ENCODE measurements around the gene NTRK2.

The NTRK2 gene

DNA sequence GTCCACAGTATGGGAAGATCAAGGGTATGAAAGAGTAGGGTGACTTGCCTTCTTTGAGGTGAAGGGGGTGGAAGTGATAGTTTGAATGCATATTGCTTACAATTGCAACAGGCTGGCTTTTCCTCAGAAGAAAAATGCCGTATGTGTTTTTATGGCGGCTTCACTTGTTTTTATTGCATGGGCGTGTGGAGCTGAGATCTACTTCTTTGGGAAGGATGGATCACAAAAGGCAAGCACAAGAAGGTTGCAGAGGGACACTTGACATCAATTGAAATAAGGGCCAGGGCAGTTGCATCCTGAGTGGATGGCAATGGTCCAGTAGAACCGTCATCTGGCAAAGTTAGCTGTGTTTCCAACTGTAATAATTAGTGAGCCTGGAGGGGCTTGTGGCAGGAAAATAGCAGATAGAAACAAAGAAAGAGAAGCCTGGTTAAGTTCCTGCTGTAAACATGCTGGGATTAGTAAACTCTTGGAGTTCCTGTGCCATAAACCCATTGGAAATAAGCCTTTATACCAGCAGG lies 138.4 kb downstream of the NTRK2 start:
- Histone ChIP-seq H3K4me3 (ENCODE audit: low read depth in 1 of 2, low read length in 2 of 2) (no peak overlapping the region), H3K4me1 (ENCODE audit: insufficient read depth, low read length) (no peaks in the 10 kb centered on the region), H3K27me3 (ENCODE audit: insufficient read depth, low read length, poor library complexity) (no peaks in the 10 kb centered on the region), H3K36me3 (ENCODE audit: insufficient read depth, low read length) (no peaks in the 10 kb centered on the region), H3K79me2 (ENCODE audit: insufficient read depth, low read length) (no peaks in the 10 kb centered on the region), H3K9ac (ENCODE audit: low read depth, low read length) (no peak overlapping the region), H3K9me3 (ENCODE audit: insufficient read depth, low read length, severe bottlenecking) (no peaks in the 10 kb centered on the region), H3K27ac (ENCODE audit: low read length) (no peak overlapping the region), H3K4me2 (ENCODE audit: insufficient read depth, low read length) (no peak overlapping the region), H4K20me1 (ENCODE audit: insufficient read depth, low read length) (no peaks in the 10 kb centered on the region), H2AFZ (ENCODE audit: low read depth, low read length) (no peak overlapping the region)
- ATAC-seq (ENCODE audit: insufficient read depth, low read depth) (no peak), DNase-seq (no peak)
- no peak for TF ChIP-seq EZH2 (IDR thresholded peaks at IDR 0.05; ENCODE audit: borderline replicate concordance, low read depth, low read length, severe bottlenecking)
- TF ChIP-seq, protein P1, sequence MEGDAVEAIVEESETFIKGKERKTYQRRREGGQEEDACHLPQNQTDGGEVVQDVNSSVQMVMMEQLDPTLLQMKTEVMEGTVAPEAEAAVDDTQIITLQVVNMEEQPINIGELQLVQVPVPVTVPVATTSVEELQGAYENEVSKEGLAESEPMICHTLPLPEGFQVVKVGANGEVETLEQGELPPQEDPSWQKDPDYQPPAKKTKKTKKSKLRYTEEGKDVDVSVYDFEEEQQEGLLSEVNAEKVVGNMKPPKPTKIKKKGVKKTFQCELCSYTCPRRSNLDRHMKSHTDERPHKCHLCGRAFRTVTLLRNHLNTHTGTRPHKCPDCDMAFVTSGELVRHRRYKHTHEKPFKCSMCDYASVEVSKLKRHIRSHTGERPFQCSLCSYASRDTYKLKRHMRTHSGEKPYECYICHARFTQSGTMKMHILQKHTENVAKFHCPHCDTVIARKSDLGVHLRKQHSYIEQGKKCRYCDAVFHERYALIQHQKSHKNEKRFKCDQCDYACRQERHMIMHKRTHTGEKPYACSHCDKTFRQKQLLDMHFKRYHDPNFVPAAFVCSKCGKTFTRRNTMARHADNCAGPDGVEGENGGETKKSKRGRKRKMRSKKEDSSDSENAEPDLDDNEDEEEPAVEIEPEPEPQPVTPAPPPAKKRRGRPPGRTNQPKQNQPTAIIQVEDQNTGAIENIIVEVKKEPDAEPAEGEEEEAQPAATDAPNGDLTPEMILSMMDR (IDR thresholded peaks at IDR 0.05; ENCODE audit: borderline replicate concordance, extremely low read depth, low read length, poor library complexity, severe bottlenecking) = no peak

DNA sequence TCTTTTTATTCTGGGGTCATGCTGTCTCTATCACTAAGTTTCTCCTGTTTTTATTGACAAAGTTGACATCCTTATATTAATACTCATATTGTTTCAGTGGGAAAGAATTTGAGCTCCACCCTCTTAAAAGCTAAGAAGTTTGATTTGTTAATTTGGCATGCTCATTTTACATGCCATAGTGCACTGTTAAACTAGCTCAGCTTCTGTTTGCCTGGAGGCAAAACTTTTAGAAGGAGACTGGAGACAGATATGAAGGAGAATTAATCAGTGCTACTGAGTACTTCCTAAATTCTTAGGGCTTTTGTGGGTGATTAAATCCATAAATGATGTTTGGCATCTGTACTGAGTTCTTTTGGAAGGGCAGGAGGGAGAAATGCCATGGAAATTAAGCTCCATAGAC lies 138.9 kb downstream of the NTRK2 start:
- H3K4me1 ChIP-seq (ENCODE audit: insufficient read depth, low read length) = no peaks in the 10 kb centered on the region
- H3K27me3 ChIP-seq (ENCODE audit: insufficient read depth, low read length, poor library complexity) = no peaks in the 10 kb centered on the region
- H3K36me3 ChIP-seq (ENCODE audit: insufficient read depth, low read length) = no peaks in the 10 kb centered on the region
- H3K9ac ChIP-seq (ENCODE audit: low read depth, low read length) = no peak overlapping the region
- no peaks in the 10 kb centered on the region for H4K20me1 ChIP-seq (ENCODE audit: insufficient read depth, low read length)
- DNase-seq (no peak), ATAC-seq (ENCODE audit: insufficient read depth, low read depth) (no peak)
- no peak overlapping the region for H2AFZ ChIP-seq (ENCODE audit: low read depth, low read length)
- no peaks in the 10 kb centered on the region for H3K79me2 ChIP-seq (ENCODE audit: insufficient read depth, low read length)
- no peaks in the 10 kb centered on the region for H3K9me3 ChIP-seq (ENCODE audit: insufficient read depth, low read length, severe bottlenecking)
- no peak overlapping the region for H3K4me2 ChIP-seq (ENCODE audit: insufficient read depth, low read length)
- no peak for TF ChIP-seq EZH2 (IDR thresholded peaks at IDR 0.05; ENCODE audit: borderline replicate concordance, low read depth, low read length, severe bottlenecking)
- TF ChIP-seq, protein P1 (IDR thresholded peaks at IDR 0.05; ENCODE audit: borderline replicate concordance, extremely low read depth, low read length, poor library complexity, severe bottlenecking) = no peak
- H3K4me3 ChIP-seq (ENCODE audit: low read depth in 1 of 2, low read length in 2 of 2) = no peak overlapping the region
- H3K27ac ChIP-seq (ENCODE audit: low read length) = no peak overlapping the region

DNA sequence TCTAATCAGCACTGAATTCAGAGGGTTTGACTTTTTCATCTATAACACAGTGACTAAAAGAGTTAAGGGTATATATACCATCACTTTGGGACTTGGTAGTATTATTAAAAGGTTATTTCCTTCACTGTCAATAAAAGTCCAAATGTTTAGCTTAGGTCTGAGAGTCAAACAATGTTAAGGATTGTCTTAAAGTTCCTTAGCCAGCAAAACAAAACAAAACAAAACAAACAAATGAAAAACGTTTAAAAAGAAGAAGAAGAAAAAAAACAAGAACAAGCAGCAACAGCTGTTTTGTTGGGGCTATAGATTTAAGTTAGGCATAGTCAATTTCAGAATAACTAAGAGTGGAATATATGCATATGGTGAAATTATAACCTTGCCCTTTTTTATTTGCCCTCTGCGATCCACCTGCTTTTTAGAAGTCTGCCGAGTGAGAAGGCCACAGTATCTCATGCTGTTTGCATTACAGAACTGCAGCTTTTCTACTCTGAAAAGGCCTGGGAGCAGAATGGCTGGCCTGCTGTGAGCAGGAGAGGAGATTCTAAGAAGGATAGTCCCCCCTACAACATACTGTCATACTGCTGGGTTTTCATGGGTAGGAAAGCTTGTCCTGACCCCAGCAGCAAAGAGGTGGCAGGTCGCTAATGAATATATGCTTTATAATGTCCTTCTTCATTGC lies 141.7 kb downstream of the NTRK2 start:
- no peaks in the 10 kb centered on the region for H4K20me1 ChIP-seq (ENCODE audit: insufficient read depth, low read length)
- TF ChIP-seq EZH2 (IDR thresholded peaks at IDR 0.05; ENCODE audit: borderline replicate concordance, low read depth, low read length, severe bottlenecking) = no peak
- TF ChIP-seq, protein P1 (IDR thresholded peaks at IDR 0.05; ENCODE audit: borderline replicate concordance, extremely low read depth, low read length, poor library complexity, severe bottlenecking) = no peak
- H3K79me2 ChIP-seq (ENCODE audit: insufficient read depth, low read length) = no peaks in the 10 kb centered on the region
- no peak for ATAC-seq (ENCODE audit: insufficient read depth, low read depth)
- no peak overlapping the region for H3K27ac ChIP-seq (ENCODE audit: low read length)
- no peaks in the 10 kb centered on the region for H3K9me3 ChIP-seq (ENCODE audit: insufficient read depth, low read length, severe bottlenecking)
- no peaks in the 10 kb centered on the region for H3K36me3 ChIP-seq (ENCODE audit: insufficient read depth, low read length)
- H3K4me1 ChIP-seq (ENCODE audit: insufficient read depth, low read length) = no peaks in the 10 kb centered on the region
- H3K9ac ChIP-seq (ENCODE audit: low read depth, low read length) = no peak overlapping the region
- no peak overlapping the region for H3K4me3 ChIP-seq (ENCODE audit: low read depth in 1 of 2, low read length in 2 of 2)
- H2AFZ ChIP-seq (ENCODE audit: low read depth, low read length) = no peak overlapping the region
- H3K27me3 ChIP-seq (ENCODE audit: insufficient read depth, low read length, poor library complexity) = no peaks in the 10 kb centered on the region
- H3K4me2 ChIP-seq (ENCODE audit: insufficient read depth, low read length) = no peak overlapping the region
- no peak for DNase-seq
